Measurements from ENCODE around the gene PPP1R2C.
A peak's percentile ranks its signal among the peaks of the same experiment; 100 is the strongest.

PPP1R2C gene

GRCh38 chrX:42778096-42778495 is at the start of gene PPP1R2C:
TSS of gene PPP1R2C (minus strand) at chrX:42778163. CDS start at chrX:42778079, 84 bp downstream.
- DNase-seq (ENCODE audit: low read depth in 2 of 2), result peak in 1 of 2 donors; percentile 2

- no peak for DNase-seq (ENCODE audit: low read depth in 2 of 2)
Observed at GRCh38 chrX:42825201-42825600, 47.2 kb upstream of the PPP1R2C start.

GRCh38 chrX:42824541-42824940 is 46.6 kb upstream of the PPP1R2C start:
- DNase-seq (ENCODE audit: low read depth in 2 of 2), result no peak

- no peak for DNase-seq (ENCODE audit: low read depth in 2 of 2)
Observed at GRCh38 chrX:42823443-42823842, 45.5 kb upstream of the PPP1R2C start.

- DNase-seq (ENCODE audit: low read depth in 2 of 2), result no peak
Observed at GRCh38 chrX:42821803-42822443, 44.0 kb upstream of the PPP1R2C start.

GRCh38 chrX:42818151-42818921 is 40.4 kb upstream of the PPP1R2C start:
- no peak for DNase-seq (ENCODE audit: low read depth in 2 of 2)

GRCh38 chrX:42809569-42809968 is 31.6 kb upstream of the PPP1R2C start:
- DNase-seq (ENCODE audit: low read depth in 2 of 2), result no peak

- DNase-seq (ENCODE audit: low read depth in 2 of 2), result no peak
Observed at GRCh38 chrX:42807393-42807792, 29.4 kb upstream of the PPP1R2C start.

- DNase-seq (ENCODE audit: low read depth in 2 of 2), result no peak
Observed at GRCh38 chrX:42804524-42804923, 26.6 kb upstream of the PPP1R2C start.

- no peak for DNase-seq (ENCODE audit: low read depth in 2 of 2)
Observed at GRCh38 chrX:42803320-42803719, 25.4 kb upstream of the PPP1R2C start.

GRCh38 chrX:42797651-42798269 is 19.8 kb upstream of the PPP1R2C start:
- DNase-seq (ENCODE audit: low read depth in 2 of 2), result no peak

- no peak for DNase-seq (ENCODE audit: low read depth in 2 of 2)
Observed at GRCh38 chrX:42783451-42783850, 5.5 kb upstream of the PPP1R2C start.

- no peak for DNase-seq (ENCODE audit: low read depth in 2 of 2)
Observed at GRCh38 chrX:42776195-42776594, 1.8 kb downstream of the PPP1R2C start.

GRCh38 chrX:42772874-42773273 is 5.1 kb downstream of the PPP1R2C start:
- no peak for DNase-seq (ENCODE audit: low read depth in 2 of 2)

GRCh38 chrX:42771506-42772335 is 6.2 kb downstream of the PPP1R2C start:
- no peak for DNase-seq (ENCODE audit: low read depth in 2 of 2)

GRCh38 chrX:42770566-42770965 is 7.4 kb downstream of the PPP1R2C start:
- no peak for DNase-seq (ENCODE audit: low read depth in 2 of 2)

GRCh38 chrX:42759881-42760280 is 18.1 kb downstream of the PPP1R2C start:
- no peak for DNase-seq (ENCODE audit: low read depth in 2 of 2)

- no peak for DNase-seq (ENCODE audit: low read depth in 2 of 2)
Observed at GRCh38 chrX:42755815-42756214, 22.1 kb downstream of the PPP1R2C start.

- no peak for DNase-seq (ENCODE audit: low read depth in 2 of 2)
Observed at GRCh38 chrX:42754603-42755002, 23.4 kb downstream of the PPP1R2C start.

GRCh38 chrX:42754115-42754514 is 23.8 kb downstream of the PPP1R2C start:
- no peak for DNase-seq (ENCODE audit: low read depth in 2 of 2)

- DNase-seq (ENCODE audit: low read depth in 2 of 2), result no peak
Observed at GRCh38 chrX:42752730-42753129, 25.2 kb downstream of the PPP1R2C start.

- DNase-seq (ENCODE audit: low read depth in 2 of 2), result no peak
Observed at GRCh38 chrX:42751573-42751972, 26.4 kb downstream of the PPP1R2C start.
